ENCODE data around the gene PPP1R7.
"Not testable (repeated sequence)": the region's sequence is repeated elsewhere in the genome, so short reads cannot be mapped to it uniquely, and the experiment has no call there.

The PPP1R7 gene

GRCh38 chr2:241193271-241193670 is 43.0 kb downstream of the PPP1R7 start:
- DNase-seq (ENCODE audit: low read depth): no peak

DNA sequence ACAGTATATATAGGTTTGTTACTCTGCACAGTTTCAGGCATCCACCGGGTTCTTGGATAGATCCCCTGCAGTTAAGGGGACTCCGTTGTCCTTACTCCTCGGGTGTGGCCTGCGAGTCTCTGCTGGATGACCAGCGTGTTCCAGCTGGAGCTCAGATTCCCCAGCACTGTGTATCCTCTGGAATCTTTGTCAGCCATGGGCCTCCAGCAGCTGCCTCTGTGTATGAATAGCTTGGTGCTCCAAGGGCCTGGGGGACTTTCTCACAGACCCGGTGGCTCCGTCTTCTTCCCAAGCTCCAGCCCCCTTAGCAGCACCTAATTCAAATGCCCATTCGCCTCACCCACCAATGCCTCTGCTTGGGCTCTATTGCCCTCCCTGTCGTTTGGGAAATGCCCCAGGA is 44.5 kb downstream of the PPP1R7 start:
- DNase-seq (ENCODE audit: low read depth): no peak

GRCh38 chr2:241195506-241196130 is 45.4 kb downstream of the PPP1R7 start:
- no peak for DNase-seq (ENCODE audit: low read depth)

GRCh38 chr2:241197246-241197645 is 47.0 kb downstream of the PPP1R7 start:
- DNase-seq (ENCODE audit: low read depth): not testable (repeated sequence)

DNA sequence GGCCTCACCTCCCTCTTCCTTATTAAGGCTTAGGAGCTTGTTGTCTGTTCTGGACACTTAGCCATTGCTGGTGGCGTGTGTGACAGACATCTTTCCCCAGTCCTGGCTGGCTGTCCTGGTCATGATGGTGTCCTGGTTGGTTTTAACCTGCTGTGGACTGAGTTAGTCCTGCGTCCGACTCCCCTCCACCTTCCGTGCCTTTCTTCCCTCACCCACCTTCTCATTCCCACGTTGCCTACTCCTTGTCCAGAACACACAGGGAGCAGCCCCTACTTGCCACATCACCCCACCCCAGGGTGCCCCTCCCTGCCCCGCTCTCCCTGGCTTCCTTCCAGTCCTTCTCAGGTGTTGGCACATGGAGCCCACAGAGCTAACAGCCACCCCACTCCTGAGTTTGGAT is 47.7 kb downstream of the PPP1R7 start:
- no peak for DNase-seq (ENCODE audit: low read depth)

DNA sequence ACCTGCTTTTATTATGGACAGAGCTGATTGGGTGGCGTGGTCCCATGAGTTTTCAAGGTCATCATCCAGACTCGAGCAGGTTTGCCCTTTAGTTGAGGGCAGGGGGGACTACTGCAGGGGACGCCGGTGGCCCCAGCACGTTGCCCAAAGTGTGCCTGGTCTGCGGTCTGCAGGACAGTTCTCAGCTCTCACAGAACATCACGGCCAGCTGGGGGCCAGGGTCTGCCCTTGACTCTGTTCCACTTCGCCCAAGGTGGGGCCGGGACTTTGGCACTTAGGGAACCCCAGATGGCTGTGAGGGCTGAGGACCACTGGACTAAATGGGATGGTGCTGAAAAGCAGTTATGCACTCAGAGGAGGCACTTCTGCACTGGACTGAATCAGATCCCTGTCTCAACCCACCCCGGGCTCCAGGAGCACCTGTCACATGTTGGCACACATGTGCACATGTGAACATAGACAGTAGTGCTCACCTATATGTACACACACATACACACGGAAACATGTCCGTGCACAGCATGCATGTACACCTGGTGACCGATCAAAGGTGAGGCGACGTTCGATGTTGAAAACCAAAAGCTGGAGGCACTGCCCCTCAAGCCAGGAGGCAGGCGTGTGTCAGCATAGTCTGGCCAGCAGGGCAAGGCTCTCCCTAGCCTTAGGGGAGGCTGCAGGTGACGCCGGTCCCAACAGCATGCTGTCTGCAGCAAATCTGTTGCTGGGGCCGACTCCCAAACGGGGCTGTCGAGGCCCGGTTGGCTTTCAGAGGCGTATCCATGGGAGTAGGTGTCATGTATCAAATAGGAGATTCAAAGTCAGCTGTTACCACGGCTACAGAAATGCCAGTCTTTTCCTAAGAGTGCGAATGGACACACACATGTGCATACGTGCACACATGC is 48.4 kb downstream of the PPP1R7 start:
- no peak for DNase-seq (ENCODE audit: low read depth)

DNA sequence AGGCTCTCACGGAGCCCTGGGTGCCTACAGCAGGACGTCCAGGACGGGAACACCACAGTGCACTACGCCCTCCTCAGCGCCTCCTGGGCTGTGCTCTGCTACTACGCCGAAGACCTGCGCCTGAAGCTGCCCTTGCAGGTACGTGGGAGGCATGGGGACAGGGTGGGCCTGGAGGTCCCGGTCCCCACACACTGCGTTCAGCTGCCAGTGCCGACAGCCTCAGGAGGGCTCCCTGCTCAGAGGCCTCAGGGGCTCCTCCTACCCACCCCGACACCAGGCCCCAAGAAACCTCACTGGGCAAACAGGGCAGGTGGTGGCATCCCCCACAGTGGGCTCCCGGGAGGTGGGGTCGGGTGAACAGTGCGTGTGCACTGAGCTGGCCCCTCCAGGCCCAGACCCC is 49.0 kb downstream of the PPP1R7 start:
- DNase-seq (ENCODE audit: low read depth): no peak

- no peak for DNase-seq (ENCODE audit: low read depth)
These were observed 49.9 kb downstream of the PPP1R7 start for GRCh38 chr2:241199897-241200821.

DNA sequence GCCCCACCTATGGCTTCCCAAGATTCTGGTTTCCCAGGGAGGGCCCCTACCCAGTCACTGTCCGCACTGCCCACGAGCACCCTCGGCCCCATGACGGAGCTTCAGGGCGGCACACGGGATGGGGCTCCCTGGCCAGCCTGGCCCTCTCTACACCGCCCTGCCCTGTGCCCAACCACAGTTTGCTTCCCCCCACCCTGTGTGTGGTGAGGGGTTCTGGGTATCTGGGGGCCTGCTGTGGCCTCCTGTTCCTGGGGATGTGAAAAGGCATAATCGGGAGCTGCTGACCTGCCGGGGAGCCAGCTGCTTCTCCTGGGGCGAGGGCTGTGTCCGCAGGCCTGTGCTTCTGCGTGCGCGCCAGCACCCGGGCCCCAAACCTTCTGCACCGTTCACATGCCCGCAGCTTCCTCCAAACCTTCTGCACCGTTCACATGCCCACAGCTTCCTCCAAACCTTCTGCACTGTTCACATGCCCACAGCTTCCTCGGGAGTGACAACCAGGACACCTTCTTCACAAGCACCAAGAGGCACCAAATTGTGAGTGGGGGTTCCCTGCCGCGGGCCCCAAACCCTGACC is 50.6 kb downstream of the PPP1R7 start:
- no peak for DNase-seq (ENCODE audit: low read depth)

- DNase-seq (ENCODE audit: low read depth): no peak
These were observed 51.4 kb downstream of the PPP1R7 start for GRCh38 chr2:241201445-241202267.

DNA sequence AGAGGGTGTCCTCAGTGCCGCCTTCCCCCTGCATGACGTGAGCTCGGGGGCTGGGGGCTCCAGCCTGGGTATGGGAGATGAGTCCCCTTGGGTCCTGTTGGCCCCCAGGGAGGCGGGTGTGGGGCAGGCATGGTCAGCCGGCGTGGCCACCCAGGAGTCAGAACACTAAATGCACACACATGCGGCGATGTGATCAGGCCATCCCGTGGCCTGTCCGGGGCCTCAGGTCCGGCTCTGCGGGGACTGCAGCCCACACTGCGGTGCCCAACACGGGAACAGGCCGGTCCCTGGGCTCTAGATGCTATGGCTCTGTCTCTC is 52.0 kb downstream of the PPP1R7 start:
- no peak for DNase-seq (ENCODE audit: low read depth)

- no peak for DNase-seq (ENCODE audit: low read depth)
These were observed 52.4 kb downstream of the PPP1R7 start for GRCh38 chr2:241202681-241203080.

GRCh38 chr2:241203218-241204009 is 53.1 kb downstream of the PPP1R7 start:
- no peak for DNase-seq (ENCODE audit: low read depth)

- DNase-seq (ENCODE audit: low read depth): no peak
These were observed 53.7 kb downstream of the PPP1R7 start for GRCh38 chr2:241204010-241204384.

- no peak for DNase-seq (ENCODE audit: low read depth)
These were observed 54.2 kb downstream of the PPP1R7 start for GRCh38 chr2:241204490-241204889.

- DNase-seq (ENCODE audit: low read depth): no peak
These were observed 54.8 kb downstream of the PPP1R7 start for GRCh38 chr2:241205086-241205485.

DNA sequence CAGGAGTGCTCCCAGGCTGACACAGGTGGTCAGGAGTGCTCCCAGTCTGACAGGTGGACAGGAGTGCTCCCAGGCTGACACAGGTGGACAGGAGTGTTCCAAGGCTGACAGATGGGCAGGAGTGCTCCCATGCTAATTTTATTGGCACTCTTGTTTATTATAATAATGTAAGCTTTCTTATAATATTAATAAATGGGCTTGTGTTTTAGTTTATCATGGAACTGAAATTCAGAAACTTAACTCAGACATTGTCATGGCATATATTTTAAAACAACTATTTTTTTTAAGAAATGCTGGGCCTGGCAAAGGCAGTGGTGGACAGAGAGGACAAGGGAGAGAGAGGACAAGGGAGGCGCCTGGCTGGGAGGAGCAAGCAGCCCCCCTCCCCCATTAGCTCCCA is 56.9 kb downstream of the PPP1R7 start:
- no peak for DNase-seq (ENCODE audit: low read depth)

DNA sequence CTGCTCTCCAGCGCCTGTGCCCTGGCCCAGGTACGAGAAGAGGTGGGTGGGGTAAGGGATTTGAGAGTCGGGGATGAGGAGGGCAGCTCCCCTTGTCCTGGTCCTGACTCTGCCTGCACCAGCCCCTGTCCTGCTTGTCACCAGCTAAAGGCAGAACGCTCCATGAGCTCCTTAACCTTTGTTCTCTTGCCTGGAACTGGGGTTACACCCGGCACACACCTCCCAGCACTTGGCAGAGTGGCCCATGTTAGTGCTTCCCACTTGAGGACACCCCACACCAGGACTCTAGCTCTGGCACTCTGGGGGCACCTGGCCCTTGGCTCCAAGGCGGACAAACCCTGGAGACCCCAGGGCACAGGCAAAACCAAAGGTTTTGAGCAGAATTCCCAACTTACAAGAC is 57.4 kb downstream of the PPP1R7 start:
- DNase-seq (ENCODE audit: low read depth): no peak

DNA sequence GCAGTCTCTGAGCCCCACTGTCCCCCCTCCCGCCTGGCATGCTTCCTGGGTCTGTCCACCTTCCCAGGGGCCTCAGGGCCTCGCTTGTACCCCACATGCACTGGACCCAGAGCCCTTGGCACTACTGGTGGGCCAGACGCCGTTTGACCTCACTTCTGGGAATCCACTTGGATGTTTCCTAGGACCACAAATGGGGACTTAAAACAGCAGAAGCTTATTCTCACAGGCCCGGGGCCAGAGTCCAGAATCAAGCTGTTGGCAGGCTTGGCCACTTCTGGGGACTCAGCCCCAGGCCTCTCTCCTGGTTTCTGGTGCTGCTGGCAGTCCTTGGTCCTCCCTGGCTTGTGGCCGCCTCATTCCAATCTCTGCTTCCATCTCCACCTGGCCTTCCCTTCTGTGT is 57.8 kb downstream of the PPP1R7 start:
- DNase-seq (ENCODE audit: low read depth): no peak

DNA sequence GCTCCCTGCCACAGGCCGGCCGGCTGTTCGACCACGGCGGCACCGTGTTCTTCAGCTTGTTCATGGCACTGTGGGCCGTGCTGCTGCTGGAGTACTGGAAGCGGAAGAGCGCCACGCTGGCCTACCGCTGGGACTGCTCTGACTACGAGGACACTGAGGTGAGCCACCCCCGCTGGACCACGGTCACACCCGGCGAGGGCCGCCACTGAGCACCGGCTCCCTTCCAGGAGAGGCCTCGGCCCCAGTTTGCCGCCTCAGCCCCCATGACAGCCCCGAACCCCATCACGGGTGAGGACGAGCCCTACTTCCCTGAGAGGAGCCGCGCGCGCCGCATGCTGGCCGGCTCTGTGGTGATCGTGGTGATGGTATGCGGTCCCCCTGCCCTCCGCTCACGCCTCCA is 59.0 kb downstream of the PPP1R7 start:
- no peak for DNase-seq (ENCODE audit: low read depth)

DNA sequence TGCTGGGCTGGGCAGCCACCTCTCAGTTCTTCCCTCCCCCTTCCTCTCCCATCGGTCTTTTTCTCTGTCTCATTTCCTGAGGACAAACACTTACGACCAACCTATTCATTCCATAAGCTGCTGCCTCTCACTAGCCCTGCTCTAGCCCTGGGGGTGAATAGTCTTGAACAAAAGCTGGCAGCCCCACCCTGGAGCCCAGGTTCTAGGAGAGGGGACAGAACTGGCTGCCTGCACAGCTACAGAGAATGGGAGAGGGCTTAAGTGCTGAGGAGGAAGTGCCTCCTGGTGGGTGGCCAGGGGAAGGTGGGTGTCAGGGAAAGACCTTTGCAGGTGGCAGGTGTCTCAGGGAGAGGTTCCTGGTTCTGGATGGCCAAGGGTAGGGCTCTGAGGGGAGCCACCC is 61.0 kb downstream of the PPP1R7 start:
- no peak for DNase-seq (ENCODE audit: low read depth)

All from CMK (cell line).